Caco-2 (cell line): Measurements from ENCODE around the gene SUB1. TPM values are rescaled to one million over a fixed set of nuclear protein-coding genes. Genes with fewer than 3 reads are reported as not detected.
A peak's percentile ranks its signal among the peaks of the same experiment; 100 is the strongest.

Source experiments
- BruUV-seq: library from RNA; stranded (reverse); fragments of 400-500 nt; replicated peaks from 2 replicates; lab custom pipeline; 2021; lab: Mats Ljungman, UMichigan
- CTCF ChIA-PET: fragments of 300-600 bp; sonication (Branson Sonifier 250); formaldehyde crosslinking; loops from one replicate; lab custom pipeline; 2022; ENCODE audit warnings: antibody characterized with exemption; lab: Charles Lee
- POLR2A ChIA-PET: fragments of 300-600 bp; sonication (Branson Sonifier 250); formaldehyde crosslinking; loops from one replicate; lab custom pipeline; 2022; ENCODE audit warnings: antibody characterized with exemption; lab: Charles Lee
- DNase-seq, 2 experiments: peaks; one replicate each; pipeline versions ENCODE4 v3.0.0 to v3.0.0-alpha.2; 2020 to 2022
- H3K27me3 ChIP-seq: replicated peaks from 2 replicates; pipeline ENCODE4 v1.6.0; 2011; ENCODE audit warnings: low read length; ENCODE audit not compliant: control insufficient read depth, insufficient read depth
- H3K36me3 ChIP-seq: 2 replicates; pipeline ENCODE4 v1.5.1; 2011; ENCODE audit warnings: low read length; ENCODE audit not compliant: control insufficient read depth, insufficient read depth
- H3K4me1 ChIP-seq: fragments of 250-450 bp; sonication (Bioruptor Pico); 2 replicates; pipeline ENCODE4 v1.5.1; 2020; ENCODE audit warnings: mild to moderate bottlenecking
- H3K4me3 ChIP-seq: 2 replicates; pipeline ENCODE4 v1.5.1; 2011; ENCODE audit warnings: low read depth, mild to moderate bottlenecking, control low read depth, low read length
- H3K9me3 ChIP-seq: fragments of 250-450 bp; sonication (Bioruptor Pico); 2 replicates; pipeline ENCODE4 v1.5.1; 2020; ENCODE audit warnings: mild to moderate bottlenecking, moderate library complexity
- H3K27ac Mint-ChIP-seq: one replicate; pipeline ENCODE4 v1.8.0; 2022; ENCODE audit warnings: mixed read lengths; ENCODE audit not compliant: unreplicated experiment
- H3K27me3 Mint-ChIP-seq: one replicate; pipeline ENCODE4 v1.8.0; 2022; ENCODE audit warnings: mixed read lengths; ENCODE audit not compliant: insufficient read depth, unreplicated experiment
- H3K36me3 Mint-ChIP-seq: one replicate; pipeline ENCODE4 v1.8.0; 2022; ENCODE audit warnings: mild to moderate bottlenecking, mixed read lengths; ENCODE audit not compliant: insufficient read depth, unreplicated experiment
- H3K4me1 Mint-ChIP-seq: one replicate; pipeline ENCODE4 v1.8.0; 2022; ENCODE audit warnings: low read depth, mixed read lengths; ENCODE audit not compliant: unreplicated experiment
- H3K4me3 Mint-ChIP-seq: one replicate; pipeline ENCODE4 v1.8.0; 2022; ENCODE audit warnings: mild to moderate bottlenecking, moderate library complexity, mixed read lengths; ENCODE audit not compliant: unreplicated experiment
- H3K9me3 Mint-ChIP-seq: one replicate; pipeline ENCODE4 v1.8.0; 2022; ENCODE audit warnings: mixed read lengths; ENCODE audit not compliant: unreplicated experiment
- CTCF ChIP-seq, 2 experiments: fragments of 200-600 bp in 1 of 2; IDR thresholded peaks; 1 replicate in 1 of 2; 2 replicates in 1 of 2; pipeline versions ENCODE4 v1.5.1 to v1.8.0; 2011 to 2022; ENCODE audit warnings: antibody characterized with exemption in 1 of 2, control low read depth in 1 of 2, inconsistent platforms in 1 of 2, low read depth in 1 of 2, low read length in 1 of 2, mild to moderate bottlenecking in 1 of 2, moderate library complexity in 1 of 2; ENCODE audit not compliant: insufficient read depth in 1 of 2, severe bottlenecking in 1 of 2, unreplicated experiment in 1 of 2
- intact Hi-C: fragments of 100-400 bp; cut with micrococcal nuclease; formaldehyde crosslinking; loops from one replicate; pipeline ENCODE4 v1.10.0; 2022; ENCODE audit not compliant: unreplicated experiment
- total RNA-seq: library from RNA; stranded (reverse); gene quantifications from 2 replicates; pipeline ENCODE4 v1.2.3, GENCODE V29; 2022

SUB1 gene
- total RNA-seq, 1 experiment from 2014 or later: 281 TPM

- H3K9me3 Mint-ChIP-seq: no peaks in the 10 kb centered on the region
- POLR2A ChIA-PET: no interaction called here
- Histone ChIP-seq H3K4me3 (no peak overlapping the region), H3K27me3 (no peaks in the 10 kb centered on the region), H3K4me1 (no peaks in the 10 kb centered on the region), H3K36me3 (no peaks in the 10 kb centered on the region), H3K9me3 (no peaks in the 10 kb centered on the region)
- H3K4me1 Mint-ChIP-seq: no peaks in the 10 kb centered on the region
- intact Hi-C loops: loop anchor here (1.0 to 10.0 kb wide), 9 partner anchors 124 to 809 kb away; partner anchors contain the start of gene ZFR
- CTCF ChIA-PET: interaction anchor here (2.3 kb wide), 1 partner anchor 123 kb away, joined by 8 read pairs; no protein-coding TSS in a partner anchor
- H3K27me3 Mint-ChIP-seq: no peaks in the 10 kb centered on the region
- H3K4me3 Mint-ChIP-seq: no peak overlapping the region
- no peak overlapping the region for H3K27ac Mint-ChIP-seq
- peaks cover 1% of the 10 kb centered on the region for H3K36me3 Mint-ChIP-seq
- DNase-seq: peak; percentile 76 to 85
- BruUV-seq: no TSS peak
- TF ChIP-seq CTCF (IDR thresholded peaks at IDR 0.05; ENCODE audit: insufficient read depth in 1 of 2, low read depth in 1 of 2, low read length in 1 of 2, severe bottlenecking in 1 of 2, unreplicated experiment in 1 of 2): peak; percentile 86 to 93
Measured at GRCh38 chr5:32613050-32613672, 27.8 kb downstream of the SUB1 start.

GRCh38 chr5:32615236-32615635 lies 29.9 kb downstream of the SUB1 start:
- Histone ChIP-seq H3K4me3 (no peak overlapping the region), H3K27me3 (no peaks in the 10 kb centered on the region), H3K4me1 (no peaks in the 10 kb centered on the region), H3K9me3 (no peaks in the 10 kb centered on the region), H3K36me3 (no peaks in the 10 kb centered on the region)
- POLR2A ChIA-PET: no interaction called here
- H3K27ac Mint-ChIP-seq: no peak overlapping the region
- H3K4me1 Mint-ChIP-seq: no peaks in the 10 kb centered on the region
- TF ChIP-seq CTCF (IDR thresholded peaks at IDR 0.05; ENCODE audit: insufficient read depth in 1 of 2, low read depth in 1 of 2, low read length in 1 of 2, severe bottlenecking in 1 of 2, unreplicated experiment in 1 of 2): no peak
- H3K36me3 Mint-ChIP-seq: no peaks in the 10 kb centered on the region
- intact Hi-C loops: loop anchor here (10.0 kb wide), 1 partner anchor 540 kb away; no protein-coding TSS in a partner anchor
- H3K9me3 Mint-ChIP-seq: no peaks in the 10 kb centered on the region
- CTCF ChIA-PET: no interaction called here
- H3K27me3 Mint-ChIP-seq: no peaks in the 10 kb centered on the region
- DNase-seq: no peak
- H3K4me3 Mint-ChIP-seq: no peak overlapping the region
- BruUV-seq: no TSS peak

GRCh38 chr5:32618962-32619361 lies 33.6 kb downstream of the SUB1 start:
- no peaks in the 10 kb centered on the region for H3K27me3 Mint-ChIP-seq
- no peaks in the 10 kb centered on the region for H3K36me3 Mint-ChIP-seq
- BruUV-seq: no TSS peak
- H3K4me3 ChIP-seq: no peak overlapping the region
- ChIA-PET CTCF (interaction anchor here (0.6 kb wide), 1 partner anchor 613 kb away, joined by 3 read pairs; no protein-coding TSS in a partner anchor), POLR2A (no interaction called here)
- H3K4me3 Mint-ChIP-seq: no peak overlapping the region
- H3K9me3 ChIP-seq: no peaks in the 10 kb centered on the region
- H3K4me1 Mint-ChIP-seq: no peaks in the 10 kb centered on the region
- no peaks in the 10 kb centered on the region for H3K36me3 ChIP-seq
- no peaks in the 10 kb centered on the region for H3K27me3 ChIP-seq
- no peak for TF ChIP-seq CTCF (IDR thresholded peaks at IDR 0.05; ENCODE audit: insufficient read depth in 1 of 2, low read depth in 1 of 2, low read length in 1 of 2, severe bottlenecking in 1 of 2, unreplicated experiment in 1 of 2)
- intact Hi-C loops: loop anchor here (10.0 kb wide), 1 partner anchor 544 kb away; no protein-coding TSS in a partner anchor
- H3K4me1 ChIP-seq: no peaks in the 10 kb centered on the region
- no peak overlapping the region for H3K27ac Mint-ChIP-seq
- H3K9me3 Mint-ChIP-seq: no peaks in the 10 kb centered on the region
- no peak for DNase-seq
